Immature natural killer cell (primary cell): ENCODE measurements around the gene MAPK8IP3. TPM values are rescaled to one million over a fixed set of nuclear protein-coding genes. Genes with fewer than 3 reads are reported as not detected.
"Not testable (repeated sequence)": the region's sequence is repeated elsewhere in the genome, so short reads cannot be mapped to it uniquely, and the experiment has no call there.

Experiments
- DNase-seq, 3 donors: peaks; one replicate each; pipeline ENCODE4 v3.0.0; 2022; ENCODE audit warnings: mixed read lengths in 1 of 3
- H3K27ac Mint-ChIP-seq, 6 donors: one replicate each; pipeline ENCODE4 v1.8.0; 2020; ENCODE audit warnings: mixed read lengths in 6 of 6, mild to moderate bottlenecking in 5 of 6, inconsistent platforms in 4 of 6, moderate library complexity in 3 of 6
- H3K27me3 Mint-ChIP-seq, 3 donors: one replicate each; pipeline ENCODE4 v1.8.0; 2020 to 2021; ENCODE audit warnings: low read depth in 3 of 3, mild to moderate bottlenecking in 3 of 3, mixed read lengths in 3 of 3, moderate library complexity in 3 of 3, inconsistent platforms in 1 of 3
- H3K36me3 Mint-ChIP-seq, 3 donors: one replicate each; pipeline ENCODE4 v1.8.0; 2020; ENCODE audit warnings: mixed read lengths in 3 of 3, inconsistent platforms in 2 of 3, mild to moderate bottlenecking in 2 of 3
- H3K4me1 Mint-ChIP-seq, 2 donors: one replicate each; pipeline ENCODE4 v1.8.0; 2020; ENCODE audit warnings: inconsistent platforms in 2 of 2, mild to moderate bottlenecking in 2 of 2, mixed read lengths in 2 of 2, moderate library complexity in 1 of 2
- H3K4me3 Mint-ChIP-seq, 5 donors: one replicate each; pipeline ENCODE4 v1.8.0; 2020; ENCODE audit warnings: mild to moderate bottlenecking in 5 of 5, mixed read lengths in 5 of 5, inconsistent platforms in 3 of 5, moderate library complexity in 3 of 5
- H3K9me3 Mint-ChIP-seq, 6 donors: one replicate each; pipeline ENCODE4 v1.8.0; 2020; ENCODE audit warnings: mild to moderate bottlenecking in 6 of 6, mixed read lengths in 6 of 6, inconsistent platforms in 4 of 6, moderate library complexity in 3 of 6
- polyA plus RNA-seq, 3 donors: library from polyadenylated mRNA; unstranded; fragments of 300-500 nt; fragmentation: Illumina TruSeq; gene quantifications; one replicate each; pipeline ENCODE4 v1.2.3, GENCODE V29; 2021

MAPK8IP3 gene
- polyA plus RNA-seq, 3 donors from 2014 or later: 0.55 to 3.8 (median 0.57) TPM

GRCh38 chr16:1687427-1688316 is 18.3 kb upstream of the MAPK8IP3 start:
- Mint-ChIP-seq H3K9me3 (no peaks in the 10 kb centered on the region), H3K4me1 (no peaks in the 10 kb centered on the region), H3K27me3 (peaks cover 0 to 2% (median 0%) of the 10 kb centered on the region in 3 donors), H3K27ac (no peak overlapping the region), H3K4me3 (no peak overlapping the region), H3K36me3 (peaks cover 14 to 22% (median 15%) of the 10 kb centered on the region in 3 donors)
- no peak for DNase-seq

DNA sequence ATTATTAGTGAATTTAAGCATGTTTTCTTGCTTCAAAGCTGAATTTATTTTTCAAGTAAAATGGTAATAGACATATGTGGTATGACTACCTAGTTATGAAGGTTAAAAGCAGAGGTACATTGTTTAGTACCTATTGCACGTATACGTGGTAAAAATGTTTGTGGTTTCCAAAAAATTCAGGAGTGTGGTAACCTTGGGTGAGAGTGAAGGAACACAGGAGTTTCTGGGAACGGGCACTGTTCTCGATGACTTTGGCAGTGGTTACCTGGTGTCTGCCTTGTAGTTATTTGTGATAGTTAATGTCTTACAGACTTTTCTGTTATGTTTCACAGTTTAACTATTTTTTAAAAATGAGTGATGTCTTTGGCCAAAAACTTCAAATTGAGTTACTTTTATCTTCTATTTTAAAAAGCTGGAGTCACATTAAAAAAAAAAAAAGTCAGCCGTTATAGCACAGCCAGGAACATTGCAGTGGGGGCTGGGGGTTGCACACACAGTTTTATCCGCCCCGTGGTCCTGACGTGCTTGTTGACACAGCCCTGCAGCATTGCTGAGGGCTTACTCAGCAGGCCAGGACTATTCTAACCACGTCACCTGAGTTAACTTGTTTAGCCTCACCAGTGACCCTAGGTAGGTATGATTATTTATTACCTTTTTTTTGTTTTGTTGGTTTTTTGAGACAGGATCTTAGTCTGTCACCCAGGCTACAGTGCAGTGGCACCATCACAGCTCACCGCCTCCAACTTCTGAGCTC is 17.0 kb upstream of the MAPK8IP3 start:
- no peak overlapping the region for H3K4me3 Mint-ChIP-seq
- H3K4me1 Mint-ChIP-seq: no peaks in the 10 kb centered on the region
- H3K27ac Mint-ChIP-seq: peak overlapping the region in 1 of 6 donors; percentile 7
- peaks cover 15 to 33% (median 17%) of the 10 kb centered on the region in 3 donors for H3K36me3 Mint-ChIP-seq
- H3K27me3 Mint-ChIP-seq: peaks cover 0 to 2% (median 0%) of the 10 kb centered on the region in 3 donors
- DNase-seq: no peak
- H3K9me3 Mint-ChIP-seq: no peaks in the 10 kb centered on the region

DNA sequence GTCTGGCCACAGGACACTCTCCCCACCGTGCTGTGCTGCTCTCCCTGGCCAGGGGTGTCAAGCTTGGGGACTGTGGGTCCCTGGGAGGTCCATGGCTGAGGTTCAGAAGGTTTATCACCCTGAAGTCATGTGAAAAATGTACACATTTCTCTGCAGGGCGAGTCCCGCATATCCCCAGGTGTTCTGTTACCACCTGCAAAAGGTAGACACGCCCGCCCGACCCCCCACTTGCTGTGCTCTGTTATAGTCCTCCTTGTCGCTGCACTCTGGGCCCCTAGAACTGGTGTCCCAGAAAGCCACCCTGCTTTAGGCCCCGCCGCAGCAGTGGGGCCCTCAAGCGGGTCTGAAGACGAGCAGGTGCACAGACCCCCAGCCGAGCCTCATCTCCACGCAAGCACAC is 16.1 kb upstream of the MAPK8IP3 start:
- H3K4me1 Mint-ChIP-seq: no peaks in the 10 kb centered on the region
- DNase-seq: no peak
- H3K27me3 Mint-ChIP-seq: peaks cover 0 to 2% (median 0%) of the 10 kb centered on the region in 3 donors
- H3K36me3 Mint-ChIP-seq: peaks cover 15 to 35% (median 17%) of the 10 kb centered on the region in 3 donors
- H3K9me3 Mint-ChIP-seq: no peaks in the 10 kb centered on the region
- H3K4me3 Mint-ChIP-seq: no peak overlapping the region
- H3K27ac Mint-ChIP-seq: no peak overlapping the region

GRCh38 chr16:1690810-1691209 is 15.2 kb upstream of the MAPK8IP3 start:
- H3K9me3 Mint-ChIP-seq: no peaks in the 10 kb centered on the region
- peaks cover 15 to 32% (median 17%) of the 10 kb centered on the region in 3 donors for H3K36me3 Mint-ChIP-seq
- DNase-seq: no peak
- H3K27ac Mint-ChIP-seq: no peak overlapping the region
- H3K27me3 Mint-ChIP-seq: peaks cover 0 to 2% (median 0%) of the 10 kb centered on the region in 3 donors
- H3K4me3 Mint-ChIP-seq: no peak overlapping the region
- no peaks in the 10 kb centered on the region for H3K4me1 Mint-ChIP-seq

DNA sequence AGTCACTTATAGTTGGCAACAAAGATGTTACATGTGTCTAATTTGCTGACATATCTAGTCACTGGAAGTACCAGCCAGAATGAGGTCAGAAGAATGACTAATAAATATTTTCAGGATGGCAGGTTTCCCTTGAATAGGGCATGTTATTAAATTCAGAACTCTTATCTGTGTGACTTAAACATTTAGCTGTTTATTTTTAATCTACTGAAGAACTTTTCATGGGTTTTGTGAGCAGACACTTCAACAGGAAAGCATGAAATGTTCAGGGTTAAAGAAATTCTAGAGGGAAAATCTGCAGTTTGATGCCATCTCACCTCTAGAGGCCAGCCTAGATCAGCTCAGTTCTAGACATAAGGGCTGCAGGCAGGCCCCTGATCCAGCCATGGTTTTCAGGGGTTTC is 14.7 kb upstream of the MAPK8IP3 start:
- DNase-seq: no peak
- Mint-ChIP-seq H3K27me3 (peaks cover 0 to 2% (median 0%) of the 10 kb centered on the region in 3 donors), H3K9me3 (no peaks in the 10 kb centered on the region), H3K4me1 (no peaks in the 10 kb centered on the region), H3K27ac (no peak overlapping the region), H3K4me3 (no peak overlapping the region), H3K36me3 (peaks cover 15 to 31% (median 17%) of the 10 kb centered on the region in 3 donors)

DNA sequence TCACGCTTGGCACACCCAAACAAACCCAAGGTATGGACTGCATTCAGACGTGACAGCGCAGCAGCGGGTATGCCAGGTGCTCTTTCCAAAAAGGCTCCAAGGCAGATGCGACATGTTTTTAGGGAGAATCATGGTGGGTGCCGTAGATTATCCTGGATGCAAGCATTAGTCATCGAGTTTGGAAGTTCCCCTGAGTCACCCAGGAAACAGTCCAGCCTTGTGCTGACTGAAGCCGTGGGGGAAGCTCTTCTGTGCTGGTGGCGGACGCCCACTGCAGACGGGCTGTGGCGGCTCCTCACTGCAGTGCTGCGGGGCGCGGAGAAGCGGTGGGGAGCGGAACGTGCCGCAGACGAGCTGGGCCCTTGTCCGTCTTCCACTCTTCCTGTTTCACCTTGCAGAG is 14.0 kb upstream of the MAPK8IP3 start:
- no peak overlapping the region for H3K4me3 Mint-ChIP-seq
- no peaks in the 10 kb centered on the region for H3K9me3 Mint-ChIP-seq
- H3K27ac Mint-ChIP-seq: no peak overlapping the region
- peaks cover 0 to 2% (median 0%) of the 10 kb centered on the region in 3 donors for H3K27me3 Mint-ChIP-seq
- no peaks in the 10 kb centered on the region for H3K4me1 Mint-ChIP-seq
- peaks cover 15 to 27% (median 22%) of the 10 kb centered on the region in 3 donors for H3K36me3 Mint-ChIP-seq
- no peak for DNase-seq

GRCh38 chr16:1696863-1697262 is 9.1 kb upstream of the MAPK8IP3 start:
- DNase-seq: no peak
- peaks cover 0 to 33% (median 17%) of the 10 kb centered on the region in 3 donors for H3K36me3 Mint-ChIP-seq
- no peaks in the 10 kb centered on the region for H3K27me3 Mint-ChIP-seq
- no peaks in the 10 kb centered on the region for H3K9me3 Mint-ChIP-seq
- no peaks in the 10 kb centered on the region for H3K4me1 Mint-ChIP-seq
- no peak overlapping the region for H3K4me3 Mint-ChIP-seq
- H3K27ac Mint-ChIP-seq: peak overlapping the region in 1 of 6 donors; percentile 40

- no peak overlapping the region for H3K27ac Mint-ChIP-seq
- H3K9me3 Mint-ChIP-seq: no peaks in the 10 kb centered on the region
- peaks cover 0 to 27% (median 15%) of the 10 kb centered on the region in 3 donors for H3K36me3 Mint-ChIP-seq
- no peaks in the 10 kb centered on the region for H3K4me1 Mint-ChIP-seq
- no peak for DNase-seq
- no peak overlapping the region for H3K4me3 Mint-ChIP-seq
- no peaks in the 10 kb centered on the region for H3K27me3 Mint-ChIP-seq
Measured at GRCh38 chr16:1698680-1699079, 7.3 kb upstream of the MAPK8IP3 start.

- Mint-ChIP-seq H3K27ac (no peak overlapping the region), H3K4me3 (no peak overlapping the region)
Measured at GRCh38 chr16:1700246-1700645, 5.7 kb upstream of the MAPK8IP3 start.

DNA sequence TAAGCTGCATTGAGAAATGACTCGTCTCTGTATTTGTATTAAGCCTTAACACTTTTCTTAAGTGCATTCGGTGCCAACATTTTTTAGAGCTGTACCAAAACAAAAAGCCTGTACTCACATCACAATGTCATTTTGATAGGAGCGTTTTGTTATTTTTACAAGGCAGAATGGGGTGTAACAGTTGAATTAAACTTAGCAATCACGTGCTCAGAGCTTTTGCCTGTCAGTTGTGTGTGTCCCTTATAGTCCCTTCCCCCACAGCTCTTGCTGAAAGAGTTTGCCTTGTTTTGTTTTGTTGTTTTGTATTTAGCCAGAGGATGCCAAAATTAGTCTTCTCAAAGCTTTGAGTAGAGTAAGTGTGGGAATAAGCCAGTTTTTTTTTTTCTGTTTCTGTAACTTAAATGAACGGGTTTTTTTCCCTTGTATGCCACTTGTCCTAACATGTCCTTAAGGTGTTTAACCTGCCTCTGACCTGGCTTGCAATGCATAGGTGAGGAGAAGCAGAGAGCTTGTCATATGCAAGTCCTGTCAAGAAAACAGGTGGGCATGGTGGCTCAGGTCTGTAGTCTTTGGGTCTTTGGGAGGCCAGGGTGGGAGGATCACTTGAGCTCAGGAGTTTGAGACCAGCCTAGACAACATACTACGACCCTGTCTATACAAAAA is 4.6 kb upstream of the MAPK8IP3 start:
- H3K27ac Mint-ChIP-seq: peak overlapping the region in 2 of 6 donors; percentile 21 to 34
- peaks cover 0 to 21% (median 13%) of the 10 kb centered on the region in 3 donors for H3K36me3 Mint-ChIP-seq
- H3K27me3 Mint-ChIP-seq: peaks cover 6 to 12% (median 10%) of the 10 kb centered on the region in 3 donors
- no peak for DNase-seq
- H3K4me3 Mint-ChIP-seq: peak overlapping the region in 1 of 5 donors; percentile 5
- H3K9me3 Mint-ChIP-seq: peaks cover 0 to 1% (median 0%) of the 10 kb centered on the region in 6 donors
- H3K4me1 Mint-ChIP-seq: peaks cover 8 to 11% of the 10 kb centered on the region in 2 donors

More at GRCh38 chr16:1700246-1700645, 5.7 kb upstream of the MAPK8IP3 start:
- H3K4me1 Mint-ChIP-seq: peaks cover 6 to 8% of the 10 kb centered on the region in 2 donors
- no peaks in the 10 kb centered on the region for H3K9me3 Mint-ChIP-seq
- peaks cover 0 to 21% (median 13%) of the 10 kb centered on the region in 3 donors for H3K36me3 Mint-ChIP-seq
- DNase-seq: no peak
- H3K27me3 Mint-ChIP-seq: peaks cover under 1 to 4% (median 2%) of the 10 kb centered on the region in 3 donors

GRCh38 chr16:1705324-1705687 is 689 bp upstream of the MAPK8IP3 start:
- Mint-ChIP-seq H3K27ac (peak overlapping the region; percentile 97 to 99 (median 97)), H3K4me3 (peak overlapping the region; percentile 96 to 100 (median 99)), H3K27me3 (peaks cover 6 to 20% (median 15%) of the 10 kb centered on the region in 3 donors), H3K4me1 (peaks cover 39 to 42% of the 10 kb centered on the region in 2 donors)
- not testable (repeated sequence) for DNase-seq, H3K36me3 Mint-ChIP-seq, H3K9me3 Mint-ChIP-seq

GRCh38 chr16:1706386-1707192 is 594 bp downstream of the MAPK8IP3 start:
- Mint-ChIP-seq H3K9me3 (peaks cover 0 to 1% (median 0%) of the 10 kb centered on the region in 6 donors), H3K36me3 (peaks cover 0 to 4% (median 0%) of the 10 kb centered on the region in 3 donors), H3K27ac (peak overlapping the region; percentile 82 to 97 (median 90)), H3K27me3 (peaks cover 6 to 20% (median 15%) of the 10 kb centered on the region in 3 donors), H3K4me1 (peaks cover 41 to 47% of the 10 kb centered on the region in 2 donors), H3K4me3 (peak overlapping the region; percentile 87 to 100 (median 96))
- peak in 2 of 3 donors; percentile 11 to 31 for DNase-seq
